Loucy (cell line): Measurements from ENCODE around the gene PAQR7.

Experiments
- H2AFZ ChIP-seq: fragments of 200-600 bp; sonication (generic); 2 replicates; pipeline ENCODE4 v1.6.0; 2016; ENCODE audit warnings: antibody characterized with exemption, mild to moderate bottlenecking, low read length, moderate library complexity
- H3F3A ChIP-seq: fragments of 200-600 bp; 2 replicates; pipeline ENCODE4 v1.6.0; 2016; ENCODE audit warnings: antibody characterized with exemption, low read depth, mild to moderate bottlenecking
- H3K27me3 ChIP-seq: fragments of 200-600 bp; sonication (generic); 2 replicates; pipeline ENCODE4 v1.6.1; 2014; ENCODE audit warnings: low read length, mild to moderate bottlenecking; ENCODE audit not compliant: insufficient read depth, poor library complexity, severe bottlenecking
- H3K36me3 ChIP-seq: fragments of 200-600 bp; sonication (generic); 2 replicates; pipeline ENCODE4 v1.6.1; 2016; ENCODE audit warnings: low read length; ENCODE audit not compliant: insufficient read depth
- H3K4me1 ChIP-seq: fragments of 200-600 bp; sonication (generic); 2 replicates; pipeline ENCODE4 v1.5.1; 2014; ENCODE audit warnings: low read length, mild to moderate bottlenecking; ENCODE audit not compliant: insufficient read depth, poor library complexity, severe bottlenecking
- H3K4me2 ChIP-seq: fragments of 200-600 bp; sonication (generic); 2 replicates; pipeline ENCODE4 v1.6.0; 2014; ENCODE audit warnings: antibody characterized with exemption, low read length, low read depth, mild to moderate bottlenecking; ENCODE audit not compliant: poor library complexity, severe bottlenecking
- H3K4me3 ChIP-seq: fragments of 200-600 bp; sonication (generic); 2 replicates; pipeline ENCODE4 v1.5.1; 2014; ENCODE audit warnings: low read length, mild to moderate bottlenecking, mixed read lengths; ENCODE audit not compliant: poor library complexity, severe bottlenecking
- H3K79me2 ChIP-seq: fragments of 200-600 bp; sonication (generic); 2 replicates; pipeline ENCODE4 v1.6.1; 2014; ENCODE audit warnings: low read length; ENCODE audit not compliant: insufficient read depth
- H3K9ac ChIP-seq: fragments of 200-600 bp; sonication (generic); 2 replicates; pipeline ENCODE4 v1.6.0; 2014; ENCODE audit warnings: mild to moderate bottlenecking, low read depth, low read length, moderate library complexity; ENCODE audit not compliant: poor library complexity, severe bottlenecking
- H3K9me2 ChIP-seq: fragments of 200-600 bp; sonication (generic); replicated peaks from 2 replicates; pipeline ENCODE4 v1.6.1; 2016; ENCODE audit warnings: low read depth, low read length, mixed read lengths
- H3K9me3 ChIP-seq: fragments of 200-600 bp; sonication (generic); 2 replicates; pipeline ENCODE4 v1.6.1; 2014; ENCODE audit warnings: mild to moderate bottlenecking, antibody characterized with exemption, low read length, low read depth; ENCODE audit not compliant: insufficient read depth
- H4K20me1 ChIP-seq: fragments of 200-600 bp; sonication (generic); 2 replicates; pipeline ENCODE4 v1.6.0; 2014; ENCODE audit warnings: antibody characterized with exemption, low read length, mild to moderate bottlenecking; ENCODE audit not compliant: insufficient read depth, poor library complexity, severe bottlenecking
- EZH2phosphoT487 ChIP-seq: fragments of 200-600 bp; IDR thresholded peaks from 2 replicates; pipeline ENCODE4 v1.6.1; 2018; ENCODE audit warnings: antibody characterized with exemption, mild to moderate bottlenecking, moderate library complexity, borderline replicate concordance
- TF ChIP-seq, protein P1 (sequence below): fragments of 200-600 bp; sonication (generic); conservative IDR thresholded peaks from 2 replicates; pipeline ENCODE4 v1.5.1; 2014; ENCODE audit warnings: mild to moderate bottlenecking, antibody characterized with exemption, low read length

PAQR7 gene

DNA sequence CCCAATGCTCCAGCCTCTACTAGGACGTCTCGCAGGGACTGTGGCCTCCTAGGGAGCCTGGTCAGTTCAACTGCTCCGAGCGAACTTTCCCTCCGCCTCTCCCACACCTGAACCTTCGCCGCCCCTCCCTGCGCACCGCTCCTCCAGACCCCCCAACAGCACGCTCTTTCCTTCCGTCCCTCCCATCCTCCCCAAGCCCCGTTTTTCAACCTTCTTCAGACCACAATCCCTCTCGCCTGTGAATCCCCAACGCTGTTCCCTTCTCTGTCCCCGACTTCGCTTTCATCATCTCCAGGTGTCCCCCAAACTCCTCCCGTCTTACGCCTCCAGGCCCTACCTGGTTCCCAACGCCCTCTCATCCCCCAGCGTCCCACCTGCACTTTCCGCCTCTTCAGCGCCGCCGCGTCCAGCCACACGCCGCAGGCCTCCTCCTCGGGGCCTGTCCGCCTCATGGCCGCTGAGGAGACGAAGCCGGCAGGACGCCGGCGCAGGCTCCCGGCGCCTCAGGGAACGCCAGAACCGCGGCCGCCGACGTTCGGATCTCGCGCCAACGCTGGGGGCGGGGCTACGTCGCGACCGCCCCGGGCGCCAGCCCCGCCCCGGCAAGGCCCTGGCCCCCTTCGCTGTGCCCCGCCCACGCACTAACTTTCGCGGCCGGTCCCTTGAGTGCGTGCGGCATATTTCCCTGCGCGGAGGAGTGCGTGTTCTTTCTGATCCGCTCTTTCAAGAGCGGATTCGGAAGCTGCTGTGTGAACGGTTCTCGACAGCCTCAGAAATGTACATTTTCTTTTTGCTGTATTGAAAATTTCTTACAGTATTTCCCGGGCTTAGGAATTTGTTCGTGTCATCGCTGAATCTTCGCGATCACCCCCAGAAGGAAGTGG is 16.4 kb downstream of the PAQR7 start, which contains the start of gene AUNIP:
AUNIP (minus strand) TSS at position 552 of the 884 bp plus-strand sequence; CDS start at position 452, 100 bp downstream.
- Histone ChIP-seq H3K9me3 (no peaks in the 10 kb centered on the region), H3K27me3 (no peaks in the 10 kb centered on the region), H3K79me2 (peaks cover 30% of the 10 kb centered on the region), H4K20me1 (no peaks in the 10 kb centered on the region), H2AFZ (peak within 1 kb of the TSS; percentile 100), H3K9ac (peak within 1 kb of the TSS; percentile 79), H3K9me2 (no peaks in the 10 kb centered on the region), H3F3A (no peaks in the 10 kb centered on the region), H3K4me1 (peaks cover 13% of the 10 kb centered on the region), H3K36me3 (no peaks in the 10 kb centered on the region), H3K4me2 (peak within 1 kb of the TSS; percentile 99), H3K4me3 (peak within 1 kb of the TSS; percentile 95)
- TF ChIP-seq, protein P1, sequence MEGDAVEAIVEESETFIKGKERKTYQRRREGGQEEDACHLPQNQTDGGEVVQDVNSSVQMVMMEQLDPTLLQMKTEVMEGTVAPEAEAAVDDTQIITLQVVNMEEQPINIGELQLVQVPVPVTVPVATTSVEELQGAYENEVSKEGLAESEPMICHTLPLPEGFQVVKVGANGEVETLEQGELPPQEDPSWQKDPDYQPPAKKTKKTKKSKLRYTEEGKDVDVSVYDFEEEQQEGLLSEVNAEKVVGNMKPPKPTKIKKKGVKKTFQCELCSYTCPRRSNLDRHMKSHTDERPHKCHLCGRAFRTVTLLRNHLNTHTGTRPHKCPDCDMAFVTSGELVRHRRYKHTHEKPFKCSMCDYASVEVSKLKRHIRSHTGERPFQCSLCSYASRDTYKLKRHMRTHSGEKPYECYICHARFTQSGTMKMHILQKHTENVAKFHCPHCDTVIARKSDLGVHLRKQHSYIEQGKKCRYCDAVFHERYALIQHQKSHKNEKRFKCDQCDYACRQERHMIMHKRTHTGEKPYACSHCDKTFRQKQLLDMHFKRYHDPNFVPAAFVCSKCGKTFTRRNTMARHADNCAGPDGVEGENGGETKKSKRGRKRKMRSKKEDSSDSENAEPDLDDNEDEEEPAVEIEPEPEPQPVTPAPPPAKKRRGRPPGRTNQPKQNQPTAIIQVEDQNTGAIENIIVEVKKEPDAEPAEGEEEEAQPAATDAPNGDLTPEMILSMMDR, result no peak
- TF ChIP-seq EZH2phosphoT487, result no peak

DNA sequence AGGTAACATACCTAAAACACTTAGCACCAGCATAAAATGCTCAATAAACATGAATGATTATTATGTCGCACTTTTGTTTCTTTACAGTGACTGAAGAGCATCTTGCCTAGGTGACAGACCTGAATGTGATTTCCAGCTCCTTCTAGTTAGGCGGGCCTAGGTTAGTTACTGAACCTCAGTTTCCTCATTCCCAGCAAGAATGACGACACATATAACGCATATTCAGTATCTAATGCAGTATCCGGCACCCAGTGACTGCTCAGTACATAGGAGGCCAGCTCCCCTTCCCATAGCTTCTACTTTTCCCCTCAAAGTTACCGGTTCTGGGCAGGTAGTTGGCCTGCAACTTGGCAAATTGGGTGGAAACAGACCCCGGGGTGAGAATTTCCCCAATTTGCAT is 17.0 kb downstream of the PAQR7 start:
- no peak for TF ChIP-seq EZH2phosphoT487
- TF ChIP-seq, protein P1, result no peak
- Histone ChIP-seq H3K9me3 (no peaks in the 10 kb centered on the region), H3K36me3 (no peaks in the 10 kb centered on the region), H3K79me2 (peaks cover 30% of the 10 kb centered on the region), H3K4me3 (peak overlapping the region; percentile 95), H2AFZ (0 out of 2 replicates have a peak overlapping the region, but pooled peaks have one; percentile 86), H3K9me2 (no peaks in the 10 kb centered on the region), H3F3A (no peaks in the 10 kb centered on the region), H3K9ac (peak overlapping the region; percentile 79), H4K20me1 (no peaks in the 10 kb centered on the region), H3K27me3 (no peaks in the 10 kb centered on the region), H3K4me1 (peaks cover 13% of the 10 kb centered on the region), H3K4me2 (peak overlapping the region; percentile 99)

DNA sequence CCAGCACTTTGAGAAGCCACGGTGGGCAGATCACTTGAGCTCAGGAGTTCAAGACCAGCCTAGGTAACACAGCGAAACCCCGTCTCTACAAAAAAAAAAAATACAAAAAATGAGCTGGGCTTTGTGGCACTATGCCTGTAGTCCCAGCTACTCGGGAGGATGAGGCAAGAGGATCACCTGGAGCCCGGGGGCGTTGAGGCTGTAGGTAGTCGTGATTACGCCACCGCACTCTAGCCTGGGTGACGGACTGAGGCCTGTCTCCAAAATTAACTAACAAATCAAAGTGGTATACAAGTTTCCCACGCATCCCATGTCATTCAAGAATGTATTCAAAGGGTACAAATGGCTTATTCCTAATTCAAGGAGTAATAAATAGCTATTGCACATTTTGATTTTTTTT is 18.7 kb downstream of the PAQR7 start:
- Histone ChIP-seq H3K4me2 (peak overlapping the region; percentile 29), H3K4me3 (no peak overlapping the region), H3K36me3 (no peaks in the 10 kb centered on the region), H3K79me2 (peaks cover 30% of the 10 kb centered on the region), H3K9ac (no peak overlapping the region), H3K4me1 (peaks cover 13% of the 10 kb centered on the region), H3K9me2 (no peaks in the 10 kb centered on the region), H3K27me3 (no peaks in the 10 kb centered on the region), H3K9me3 (no peaks in the 10 kb centered on the region), H2AFZ (no peak overlapping the region), H3F3A (no peaks in the 10 kb centered on the region), H4K20me1 (no peaks in the 10 kb centered on the region)
- TF ChIP-seq, protein P1, result no peak
- TF ChIP-seq EZH2phosphoT487, result no peak
